Erythroblast (primary cell): ENCODE results near the gene USF3.

Experiments
- GATA1 ChIP-seq: IDR thresholded peaks from 2 replicates; pipeline ENCODE4 v1.6.1; 2011; ENCODE audit warnings: low read depth, mild to moderate bottlenecking, control low read depth, low read length, moderate library complexity
- POLR2A ChIP-seq: IDR thresholded peaks from 2 replicates; pipeline ENCODE4 v1.6.1; 2011; ENCODE audit warnings: mild to moderate bottlenecking, low read length

GRCh38 chr3:113696658-113697499 lies 437 bp upstream of the USF3 start:
- no peak for TF ChIP-seq POLR2A
- TF ChIP-seq GATA1: no peak
